ENCODE results near the gene PLEKHJ1. TPM values are rescaled to one million over a fixed set of nuclear protein-coding genes. Genes with fewer than 3 reads are reported as not detected.
A peak's percentile ranks its signal among the peaks of the same experiment; 100 is the strongest.

The PLEKHJ1 gene
- total RNA-seq, 1 donor from 2014 or later: 116 TPM

DNA sequence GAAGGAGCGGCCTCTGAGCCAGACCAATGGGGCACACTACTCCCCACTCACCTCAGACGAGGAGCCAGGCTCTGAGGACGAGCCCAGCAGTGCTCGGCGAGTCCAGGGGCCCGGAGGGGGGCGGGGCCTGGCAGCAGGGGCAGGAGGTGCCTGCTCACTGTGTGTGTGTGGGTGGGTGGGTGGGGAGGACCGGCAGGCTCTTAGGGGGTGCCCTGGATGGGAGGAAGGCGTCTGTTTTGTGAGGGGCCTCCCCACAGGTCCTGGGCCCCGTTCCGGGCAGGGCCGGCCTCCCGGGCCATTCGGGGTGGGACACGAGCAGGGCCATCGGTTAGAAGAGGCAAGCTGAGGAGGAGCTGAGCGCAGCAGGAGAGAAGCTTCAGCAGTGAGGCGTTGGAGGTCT, 12.7 kb downstream of the PLEKHJ1 start:
- Mint-ChIP-seq H3K9me3 (ENCODE audit: low read depth) (no peaks in the 10 kb centered on the region), H3K4me1 (ENCODE audit: low read depth) (no peaks in the 10 kb centered on the region), H3K36me3 (ENCODE audit: insufficient read depth) (peaks cover 5% of the 10 kb centered on the region)

DNA sequence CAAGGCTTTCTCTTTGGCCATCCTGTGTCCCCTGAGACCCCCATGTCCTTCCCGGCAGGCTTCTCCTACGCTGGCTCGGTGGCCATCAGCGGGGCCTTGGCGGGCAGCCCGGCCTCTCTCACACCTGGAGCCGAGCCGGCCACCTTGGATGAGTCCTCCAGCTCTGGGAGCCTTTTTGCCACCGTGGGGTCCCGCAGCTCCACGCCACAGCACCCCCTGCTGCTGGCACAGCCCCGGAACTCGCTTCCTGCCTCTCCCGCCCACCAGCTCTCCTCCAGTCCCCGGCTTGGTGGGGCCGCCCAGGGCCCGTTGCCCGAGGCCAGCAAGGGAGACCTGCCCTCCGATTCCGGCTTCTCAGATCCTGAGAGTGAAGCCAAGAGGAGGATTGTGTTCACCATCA, 14.2 kb downstream of the PLEKHJ1 start:
- Mint-ChIP-seq H3K4me3 (ENCODE audit: low read depth) (no peak overlapping the region), H3K27me3 (no peaks in the 10 kb centered on the region), H3K36me3 (ENCODE audit: insufficient read depth) (peaks cover 8% of the 10 kb centered on the region), H3K27ac (no peak overlapping the region), H3K9me3 (ENCODE audit: low read depth) (no peaks in the 10 kb centered on the region), H3K4me1 (ENCODE audit: low read depth) (no peaks in the 10 kb centered on the region)
- TF ChIP-seq, protein P1, sequence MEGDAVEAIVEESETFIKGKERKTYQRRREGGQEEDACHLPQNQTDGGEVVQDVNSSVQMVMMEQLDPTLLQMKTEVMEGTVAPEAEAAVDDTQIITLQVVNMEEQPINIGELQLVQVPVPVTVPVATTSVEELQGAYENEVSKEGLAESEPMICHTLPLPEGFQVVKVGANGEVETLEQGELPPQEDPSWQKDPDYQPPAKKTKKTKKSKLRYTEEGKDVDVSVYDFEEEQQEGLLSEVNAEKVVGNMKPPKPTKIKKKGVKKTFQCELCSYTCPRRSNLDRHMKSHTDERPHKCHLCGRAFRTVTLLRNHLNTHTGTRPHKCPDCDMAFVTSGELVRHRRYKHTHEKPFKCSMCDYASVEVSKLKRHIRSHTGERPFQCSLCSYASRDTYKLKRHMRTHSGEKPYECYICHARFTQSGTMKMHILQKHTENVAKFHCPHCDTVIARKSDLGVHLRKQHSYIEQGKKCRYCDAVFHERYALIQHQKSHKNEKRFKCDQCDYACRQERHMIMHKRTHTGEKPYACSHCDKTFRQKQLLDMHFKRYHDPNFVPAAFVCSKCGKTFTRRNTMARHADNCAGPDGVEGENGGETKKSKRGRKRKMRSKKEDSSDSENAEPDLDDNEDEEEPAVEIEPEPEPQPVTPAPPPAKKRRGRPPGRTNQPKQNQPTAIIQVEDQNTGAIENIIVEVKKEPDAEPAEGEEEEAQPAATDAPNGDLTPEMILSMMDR (IDR thresholded peaks at IDR 0.05; ENCODE audit: unreplicated experiment): peak; percentile 21
- no peak for DNase-seq (ENCODE audit: low spot score, unreplicated experiment)

More for the DNA sequence above, 12.7 kb downstream of the PLEKHJ1 start:
- Mint-ChIP-seq H3K27me3 (no peaks in the 10 kb centered on the region), H3K27ac (no peak overlapping the region), H3K4me3 (ENCODE audit: low read depth) (no peak overlapping the region)
- TF ChIP-seq, protein P1 (IDR thresholded peaks at IDR 0.05; ENCODE audit: unreplicated experiment): no peak
- DNase-seq (ENCODE audit: low spot score, unreplicated experiment): no peak

DNA sequence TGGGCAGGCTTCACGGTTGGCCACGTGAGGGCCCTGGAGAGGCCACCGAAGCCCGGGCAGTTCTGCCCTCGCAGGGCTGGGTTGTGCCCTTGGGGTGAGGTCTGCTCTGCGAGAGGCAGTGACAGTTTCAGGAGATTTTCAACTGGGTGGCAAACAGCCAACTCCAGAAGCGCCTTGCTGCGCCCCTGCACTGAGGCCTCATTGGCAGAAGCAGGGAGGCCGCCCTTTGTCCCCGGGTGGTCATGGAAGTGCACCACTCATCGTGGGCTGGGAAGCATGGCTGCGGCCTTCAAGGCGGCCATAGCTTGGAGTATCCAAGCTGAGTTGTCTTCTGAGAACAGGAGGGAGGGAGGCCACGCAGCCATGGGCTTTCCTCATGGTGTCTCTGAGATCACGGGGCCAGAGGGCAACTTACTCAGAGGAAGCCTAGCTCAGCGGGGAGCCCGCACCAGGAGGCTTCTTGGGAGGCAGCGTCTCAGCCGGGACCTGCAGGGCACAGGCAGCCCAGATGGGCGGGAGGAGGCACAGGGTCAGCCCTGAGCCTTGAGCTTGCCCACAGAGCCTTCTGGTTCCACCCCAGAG, 14.8 kb downstream of the PLEKHJ1 start:
- no peaks in the 10 kb centered on the region for H3K4me1 Mint-ChIP-seq (ENCODE audit: low read depth)
- H3K9me3 Mint-ChIP-seq (ENCODE audit: low read depth): no peaks in the 10 kb centered on the region
- no peaks in the 10 kb centered on the region for H3K27me3 Mint-ChIP-seq
- TF ChIP-seq, protein P1 (IDR thresholded peaks at IDR 0.05; ENCODE audit: unreplicated experiment): no peak
- H3K4me3 Mint-ChIP-seq (ENCODE audit: low read depth): no peak overlapping the region
- peaks cover 9% of the 10 kb centered on the region for H3K36me3 Mint-ChIP-seq (ENCODE audit: insufficient read depth)
- DNase-seq (ENCODE audit: low spot score, unreplicated experiment): no peak
- H3K27ac Mint-ChIP-seq: peak overlapping the region; percentile 59

DNA sequence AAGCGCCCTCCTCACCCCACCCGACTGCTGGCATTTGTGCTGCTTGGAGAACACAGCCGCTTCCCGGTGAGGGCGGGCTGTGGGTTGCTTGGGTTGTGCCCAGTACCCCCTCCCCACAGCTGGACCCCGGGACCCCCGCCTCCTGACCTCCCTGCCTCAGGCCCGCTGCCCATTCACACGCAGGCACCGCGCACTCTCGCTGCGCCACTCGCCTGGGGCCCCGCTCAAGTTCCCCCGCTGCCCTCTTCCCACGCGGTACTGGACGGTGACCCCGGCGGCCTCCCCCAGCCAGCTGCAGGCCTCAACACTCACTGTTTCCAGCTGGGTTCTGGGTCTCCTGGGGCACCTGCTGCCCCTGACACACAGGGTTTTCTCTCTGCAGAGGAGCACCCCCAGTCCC, 16.4 kb downstream of the PLEKHJ1 start:
- Mint-ChIP-seq H3K4me1 (ENCODE audit: low read depth) (no peaks in the 10 kb centered on the region), H3K36me3 (ENCODE audit: insufficient read depth) (peaks cover 9% of the 10 kb centered on the region), H3K4me3 (ENCODE audit: low read depth) (no peak overlapping the region), H3K27ac (no peak overlapping the region), H3K27me3 (no peaks in the 10 kb centered on the region), H3K9me3 (ENCODE audit: low read depth) (no peaks in the 10 kb centered on the region)
- TF ChIP-seq, protein P1 (IDR thresholded peaks at IDR 0.05; ENCODE audit: unreplicated experiment): no peak
- DNase-seq (ENCODE audit: low spot score, unreplicated experiment): no peak

- no peak overlapping the region for H3K4me3 Mint-ChIP-seq (ENCODE audit: low read depth)
- H3K4me1 Mint-ChIP-seq (ENCODE audit: low read depth): no peaks in the 10 kb centered on the region
- DNase-seq (ENCODE audit: low spot score, unreplicated experiment): no peak
- no peak overlapping the region for H3K27ac Mint-ChIP-seq
- H3K27me3 Mint-ChIP-seq: no peaks in the 10 kb centered on the region
- H3K36me3 Mint-ChIP-seq (ENCODE audit: insufficient read depth): peaks cover 8% of the 10 kb centered on the region
- no peaks in the 10 kb centered on the region for H3K9me3 Mint-ChIP-seq (ENCODE audit: low read depth)
- TF ChIP-seq, protein P1 (IDR thresholded peaks at IDR 0.05; ENCODE audit: unreplicated experiment): no peak
Measured at GRCh38 chr19:2217591-2217990, 18.5 kb downstream of the PLEKHJ1 start.

Data from progenitor cell of endocrine pancreas (in vitro differentiated cells).